NOMO-1 treated with DMSO at 0.1 percent for 48 hours (cell line): ENCODE data around the gene TBX22.
"Not testable (repeated sequence)": the region's sequence is repeated elsewhere in the genome, so short reads cannot be mapped to it uniquely, and the experiment has no call there.

Source experiments
- DNase-seq: peaks from one replicate; lab custom pipeline; 2025; ENCODE audit not compliant: unreplicated experiment; lab: John Stamatoyannopoulos, UW

Gene TBX22

GRCh38 chrX:80014141-80014940 is at the start of gene TBX22:
TBX22 (plus strand) TSS chrX:80014753; CDS start chrX:80022270, 7,517 bp downstream.
- no peak for DNase-seq

GRCh38 chrX:79975605-79976004 is 38.9 kb upstream of the TBX22 start:
- no peak for DNase-seq

- DNase-seq = no peak
Measured at GRCh38 chrX:80004458-80004857, 10.1 kb upstream of the TBX22 start.

GRCh38 chrX:80011522-80011921 is 3.0 kb upstream of the TBX22 start:
- DNase-seq = no peak

- DNase-seq = no peak
Measured at GRCh38 chrX:80016182-80016581, 1.6 kb downstream of the TBX22 start.

GRCh38 chrX:80021621-80022020 is 7.1 kb downstream of the TBX22 start:
- DNase-seq = no peak

- no peak for DNase-seq
Measured at GRCh38 chrX:80022363-80023031, 7.9 kb downstream of the TBX22 start.

GRCh38 chrX:80026116-80026515 is 11.6 kb downstream of the TBX22 start:
- no peak for DNase-seq

- DNase-seq = not testable (repeated sequence)
Measured at GRCh38 chrX:80066156-80066555, 51.6 kb downstream of the TBX22 start.

GRCh38 chrX:80075625-80076024 is 61.1 kb downstream of the TBX22 start:
- DNase-seq = not testable (repeated sequence)
